ENCODE measurements around the gene TARBP2.
A peak's percentile ranks its signal among the peaks of the same experiment; 100 is the strongest.

DNA sequence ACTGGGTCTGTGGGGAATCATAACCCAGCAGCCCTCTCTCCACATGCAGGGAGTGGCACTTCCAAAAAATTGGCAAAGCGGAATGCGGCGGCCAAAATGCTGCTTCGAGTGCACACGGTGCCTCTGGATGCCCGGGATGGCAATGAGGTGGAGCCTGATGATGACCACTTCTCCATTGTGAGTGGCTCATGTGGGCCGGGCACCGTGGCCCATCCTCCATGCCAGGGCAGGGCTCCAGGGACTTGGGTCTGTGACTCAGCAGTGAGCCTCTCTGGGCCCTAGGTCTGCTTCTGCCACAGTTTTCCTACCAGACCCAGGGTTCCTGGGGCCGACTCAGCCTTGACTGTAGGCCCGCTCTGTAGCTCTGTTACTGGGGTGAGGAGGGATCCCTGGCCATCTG, 4.0 kb downstream of the TARBP2 start:
- TF ChIP-seq POLR2AphosphoS5 (IDR thresholded peaks at IDR 0.05) (peak in 2 of 3 donors; percentile 7 to 36), POLR2A (IDR thresholded peaks at IDR 0.05) (no peak)
- TF ChIP-seq, protein P1, sequence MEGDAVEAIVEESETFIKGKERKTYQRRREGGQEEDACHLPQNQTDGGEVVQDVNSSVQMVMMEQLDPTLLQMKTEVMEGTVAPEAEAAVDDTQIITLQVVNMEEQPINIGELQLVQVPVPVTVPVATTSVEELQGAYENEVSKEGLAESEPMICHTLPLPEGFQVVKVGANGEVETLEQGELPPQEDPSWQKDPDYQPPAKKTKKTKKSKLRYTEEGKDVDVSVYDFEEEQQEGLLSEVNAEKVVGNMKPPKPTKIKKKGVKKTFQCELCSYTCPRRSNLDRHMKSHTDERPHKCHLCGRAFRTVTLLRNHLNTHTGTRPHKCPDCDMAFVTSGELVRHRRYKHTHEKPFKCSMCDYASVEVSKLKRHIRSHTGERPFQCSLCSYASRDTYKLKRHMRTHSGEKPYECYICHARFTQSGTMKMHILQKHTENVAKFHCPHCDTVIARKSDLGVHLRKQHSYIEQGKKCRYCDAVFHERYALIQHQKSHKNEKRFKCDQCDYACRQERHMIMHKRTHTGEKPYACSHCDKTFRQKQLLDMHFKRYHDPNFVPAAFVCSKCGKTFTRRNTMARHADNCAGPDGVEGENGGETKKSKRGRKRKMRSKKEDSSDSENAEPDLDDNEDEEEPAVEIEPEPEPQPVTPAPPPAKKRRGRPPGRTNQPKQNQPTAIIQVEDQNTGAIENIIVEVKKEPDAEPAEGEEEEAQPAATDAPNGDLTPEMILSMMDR (IDR thresholded peaks at IDR 0.05 in 8 of 11, conservative IDR thresholded peaks at IDR 0.05 in 3 of 11): no peak

Measured in spleen (tissue), 7 donors.